Activated T-helper 1 cell treated with anti-CD3 and anti-CD28 coated beads, Interleukin-12 subunit alpha, Interleukin-12 subunit beta, Interleukin-2, Interleukin-4 antibody, amounts not matched to agents 30 ng/mL and 10 ng/mL and 1 ng/mL, durations not matched to agents 14 hours and 24 hours and 36 hours (primary cell): Measurements from ENCODE around the gene MYH9. TPM values are rescaled to one million over a fixed set of nuclear protein-coding genes. Genes with fewer than 3 reads are reported as not detected.

ENCODE experiments used
- DNase-seq: peaks from one replicate; pipeline ENCODE4 v3.0.0; 2021; ENCODE audit warnings: low spot score
- H3K27ac Mint-ChIP-seq: one replicate; pipeline ENCODE4 v1.8.0; 2021; ENCODE audit warnings: mild to moderate bottlenecking, mixed read lengths
- H3K27me3 Mint-ChIP-seq: one replicate; pipeline ENCODE4 v1.8.0; 2022; ENCODE audit warnings: mild to moderate bottlenecking, moderate library complexity, mixed read lengths; ENCODE audit not compliant: insufficient read depth
- H3K36me3 Mint-ChIP-seq: one replicate; pipeline ENCODE4 v1.8.0; 2021; ENCODE audit warnings: low read depth, mixed read lengths
- H3K4me1 Mint-ChIP-seq: one replicate; pipeline ENCODE4 v1.8.0; 2021; ENCODE audit warnings: low read depth, mixed read lengths
- H3K4me3 Mint-ChIP-seq: one replicate; pipeline ENCODE4 v1.8.0; 2021; ENCODE audit warnings: mild to moderate bottlenecking, moderate library complexity, mixed read lengths
- H3K9me3 Mint-ChIP-seq: one replicate; pipeline ENCODE4 v1.8.0; 2021; ENCODE audit warnings: mixed read lengths
- intact Hi-C: fragments of 100-400 bp; cut with micrococcal nuclease; formaldehyde crosslinking; loops from one replicate; pipeline ENCODE4 v1.15.1; 2024
- total RNA-seq: library from RNA; stranded (reverse); gene quantifications from 2 replicates; pipeline ENCODE4 v1.2.3, GENCODE V29; 2022

Gene MYH9
- total RNA-seq, 1 donor from 2014 or later, result 618 TPM

- peak overlapping the region; percentile 85 for H3K27ac Mint-ChIP-seq
- peaks cover 25% of the 10 kb centered on the region for H3K36me3 Mint-ChIP-seq
- no peak for DNase-seq
- peaks cover 91% of the 10 kb centered on the region for H3K4me1 Mint-ChIP-seq
- no peaks in the 10 kb centered on the region for H3K27me3 Mint-ChIP-seq
- H3K4me3 Mint-ChIP-seq, result peak overlapping the region; percentile 60
- intact Hi-C loops, result no loop called here
- no peaks in the 10 kb centered on the region for H3K9me3 Mint-ChIP-seq
Observed at GRCh38 chr22:36355894-36356293, 31.9 kb downstream of the MYH9 start.

DNA sequence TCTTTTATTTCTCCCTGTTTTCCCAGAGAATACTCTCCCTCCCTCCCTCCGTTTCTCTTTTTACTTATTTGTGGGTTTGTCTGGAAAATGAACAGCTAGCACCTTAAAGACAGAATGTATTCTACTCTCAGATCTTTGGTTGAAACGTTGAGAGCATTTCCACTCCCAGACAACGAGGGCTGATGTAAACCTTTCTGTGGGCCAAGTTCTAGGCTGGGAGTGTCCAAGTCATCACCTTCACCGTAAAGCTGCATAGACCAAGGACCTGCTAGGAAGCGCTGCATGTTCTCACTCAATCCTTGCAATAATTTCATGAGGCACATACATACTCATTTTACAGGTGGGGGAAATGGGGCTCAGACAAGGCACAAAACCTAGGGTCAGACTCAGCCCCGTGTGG lies 32.4 kb downstream of the MYH9 start:
- peaks cover 25% of the 10 kb centered on the region for H3K36me3 Mint-ChIP-seq
- no peaks in the 10 kb centered on the region for H3K27me3 Mint-ChIP-seq
- H3K27ac Mint-ChIP-seq, result peak overlapping the region; percentile 85
- DNase-seq, result no peak
- H3K9me3 Mint-ChIP-seq, result no peaks in the 10 kb centered on the region
- peaks cover 92% of the 10 kb centered on the region for H3K4me1 Mint-ChIP-seq
- H3K4me3 Mint-ChIP-seq, result peak overlapping the region; percentile 60
- intact Hi-C loops, result no loop called here

GRCh38 chr22:36352803-36353507 lies 34.8 kb downstream of the MYH9 start:
- intact Hi-C loops, result loop anchor here (1.0 kb wide), 1 partner anchor 9 kb away; no protein-coding TSS in a partner anchor
- Mint-ChIP-seq H3K4me1 (peaks cover 85% of the 10 kb centered on the region), H3K36me3 (peaks cover 18% of the 10 kb centered on the region), H3K27ac (peak overlapping the region; percentile 86), H3K9me3 (no peaks in the 10 kb centered on the region), H3K27me3 (no peaks in the 10 kb centered on the region), H3K4me3 (no peak overlapping the region)
- no peak for DNase-seq

- intact Hi-C loops, result no loop called here
- H3K36me3 Mint-ChIP-seq, result peaks cover 22% of the 10 kb centered on the region
- no peaks in the 10 kb centered on the region for H3K27me3 Mint-ChIP-seq
- no peak overlapping the region for H3K4me3 Mint-ChIP-seq
- no peaks in the 10 kb centered on the region for H3K9me3 Mint-ChIP-seq
- H3K27ac Mint-ChIP-seq, result peak overlapping the region; percentile 86
- peaks cover 83% of the 10 kb centered on the region for H3K4me1 Mint-ChIP-seq
- no peak for DNase-seq
Observed at GRCh38 chr22:36351921-36352802, 35.6 kb downstream of the MYH9 start.

DNA sequence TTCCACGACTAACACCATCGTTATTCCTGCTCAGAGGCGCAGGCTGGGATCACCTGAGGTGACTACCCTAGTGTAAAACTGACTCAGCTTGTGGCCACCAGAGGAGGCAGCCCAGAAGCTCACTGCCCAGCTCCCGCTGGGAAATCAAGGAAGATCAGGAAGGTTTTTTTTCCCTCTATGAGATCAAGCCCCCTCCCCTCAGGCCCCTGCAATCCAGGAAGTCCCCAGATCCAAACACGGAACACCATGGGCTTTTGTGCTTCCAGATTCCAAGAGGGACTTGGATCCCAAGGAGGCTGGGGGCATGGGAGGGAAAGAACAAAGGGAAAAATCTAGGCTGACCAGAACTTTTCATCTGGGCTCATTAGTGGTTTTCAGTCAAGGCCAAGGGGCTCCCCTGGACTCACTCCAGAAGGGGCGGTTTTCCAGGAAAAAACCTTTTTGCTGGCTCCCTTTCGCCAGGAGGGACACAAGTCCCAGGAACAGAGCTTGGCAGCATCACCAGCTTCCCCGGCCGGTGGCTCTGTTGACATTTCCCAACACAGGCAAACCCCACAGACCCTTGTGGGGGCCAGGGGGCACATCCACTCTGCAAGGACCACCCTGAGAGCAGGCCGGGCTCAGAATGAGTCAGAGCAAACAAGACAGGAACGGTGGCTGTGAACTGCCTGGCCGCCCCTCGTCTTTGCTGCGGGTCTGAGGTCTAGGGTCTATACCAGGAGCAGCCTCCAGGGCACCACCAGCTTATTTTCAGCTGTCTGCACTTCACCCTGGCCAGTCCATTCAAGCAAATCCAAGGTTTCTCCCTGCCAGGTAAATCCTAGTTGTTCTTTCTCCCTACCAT lies 36.8 kb downstream of the MYH9 start:
- Mint-ChIP-seq H3K36me3 (peaks cover 22% of the 10 kb centered on the region), H3K4me3 (peak overlapping the region; percentile 17), H3K27ac (peak overlapping the region; percentile 86)

GRCh38 chr22:36349726-36350125 lies 38.0 kb downstream of the MYH9 start:
- intact Hi-C loops, result no loop called here
- H3K27ac Mint-ChIP-seq, result peak overlapping the region; percentile 64
- H3K36me3 Mint-ChIP-seq, result peaks cover 16% of the 10 kb centered on the region
- no peak overlapping the region for H3K4me3 Mint-ChIP-seq
- H3K27me3 Mint-ChIP-seq, result no peaks in the 10 kb centered on the region
- no peak for DNase-seq
- H3K4me1 Mint-ChIP-seq, result peaks cover 69% of the 10 kb centered on the region
- H3K9me3 Mint-ChIP-seq, result no peaks in the 10 kb centered on the region

More for the DNA sequence above, 36.8 kb downstream of the MYH9 start:
- Mint-ChIP-seq H3K27me3 (no peaks in the 10 kb centered on the region), H3K4me1 (peaks cover 74% of the 10 kb centered on the region), H3K9me3 (no peaks in the 10 kb centered on the region)
- intact Hi-C loops, result no loop called here
- DNase-seq, result no peak

- DNase-seq, result no peak
- peaks cover 71% of the 10 kb centered on the region for H3K4me1 Mint-ChIP-seq
- H3K9me3 Mint-ChIP-seq, result no peaks in the 10 kb centered on the region
- intact Hi-C loops, result no loop called here
- no peak overlapping the region for H3K4me3 Mint-ChIP-seq
- H3K36me3 Mint-ChIP-seq, result peaks cover 23% of the 10 kb centered on the region
- H3K27ac Mint-ChIP-seq, result peak overlapping the region; percentile 64
- no peaks in the 10 kb centered on the region for H3K27me3 Mint-ChIP-seq
Observed at GRCh38 chr22:36348760-36349159, 39.0 kb downstream of the MYH9 start.

GRCh38 chr22:36347094-36347493 lies 40.7 kb downstream of the MYH9 start:
- H3K9me3 Mint-ChIP-seq, result no peaks in the 10 kb centered on the region
- H3K4me3 Mint-ChIP-seq, result no peak overlapping the region
- H3K27ac Mint-ChIP-seq, result peak overlapping the region; percentile 21
- intact Hi-C loops, result no loop called here
- no peaks in the 10 kb centered on the region for H3K27me3 Mint-ChIP-seq
- peaks cover 32% of the 10 kb centered on the region for H3K36me3 Mint-ChIP-seq
- DNase-seq, result no peak
- H3K4me1 Mint-ChIP-seq, result peaks cover 71% of the 10 kb centered on the region

- Mint-ChIP-seq H3K27me3 (no peaks in the 10 kb centered on the region), H3K36me3 (peaks cover 53% of the 10 kb centered on the region), H3K4me3 (peak overlapping the region; percentile 61), H3K4me1 (peaks cover 74% of the 10 kb centered on the region), H3K9me3 (no peaks in the 10 kb centered on the region), H3K27ac (peak overlapping the region; percentile 99)
- intact Hi-C loops, result loop anchor here (1.0 kb wide), 5 partner anchors 9 to 42 kb away; no protein-coding TSS in a partner anchor
- DNase-seq, result no peak
Observed at GRCh38 chr22:36344106-36344827, 43.5 kb downstream of the MYH9 start.

DNA sequence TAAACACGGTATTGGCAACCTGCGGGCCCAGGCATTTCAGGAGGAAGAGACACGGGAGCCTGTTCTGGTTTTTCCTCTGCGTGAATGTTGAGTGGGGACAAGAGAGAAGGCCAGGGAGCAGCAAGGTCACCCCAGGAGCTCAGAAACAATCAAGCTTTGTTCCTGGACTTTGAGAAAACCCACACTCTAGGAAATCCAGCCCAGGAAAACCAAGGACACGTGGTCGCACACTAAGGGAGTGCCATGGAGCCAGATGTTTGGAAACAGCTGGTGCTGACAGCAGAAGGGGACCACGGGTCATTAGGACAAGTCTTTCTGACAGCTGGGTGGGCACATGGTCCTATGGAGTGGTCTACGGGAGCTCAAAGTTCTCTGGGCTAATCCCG lies 44.1 kb downstream of the MYH9 start:
- Mint-ChIP-seq H3K27me3 (no peaks in the 10 kb centered on the region), H3K36me3 (peaks cover 54% of the 10 kb centered on the region), H3K9me3 (no peaks in the 10 kb centered on the region), H3K27ac (peak overlapping the region; percentile 99), H3K4me3 (peak overlapping the region; percentile 61), H3K4me1 (peaks cover 74% of the 10 kb centered on the region)
- intact Hi-C loops, result loop anchor here (1.0 kb wide), 5 partner anchors 10 to 43 kb away; no protein-coding TSS in a partner anchor
- no peak for DNase-seq

DNA sequence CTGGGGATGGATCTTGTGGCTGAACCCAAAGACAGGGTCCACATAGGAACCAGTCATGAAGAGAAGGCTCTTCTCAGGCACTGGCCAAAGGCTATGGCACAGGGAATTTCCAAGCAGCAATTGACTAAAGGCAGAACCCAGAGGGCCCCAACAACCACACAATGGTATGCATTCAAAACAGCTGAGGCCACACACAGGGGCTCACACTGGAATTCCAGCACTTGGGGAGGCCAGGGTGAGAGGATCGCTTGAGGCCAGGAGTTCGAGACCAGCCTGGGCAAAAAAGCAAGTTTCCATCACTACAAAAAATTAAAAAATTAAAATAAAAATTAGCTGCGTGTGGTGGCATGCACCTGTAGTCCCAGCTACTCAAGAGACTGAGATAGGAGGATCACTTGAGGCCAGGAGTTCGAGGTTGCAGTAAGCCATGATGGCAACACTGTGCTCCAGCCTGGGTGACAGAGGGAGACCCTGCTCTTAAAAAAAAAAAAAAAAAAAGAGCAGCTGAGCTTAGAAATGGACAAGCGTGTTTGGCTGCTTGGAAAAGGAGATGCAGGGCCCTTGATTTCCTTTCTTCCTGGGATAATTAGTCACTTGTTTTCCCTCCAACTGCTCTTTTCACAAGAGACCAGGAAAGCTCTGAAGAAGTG lies 44.6 kb downstream of the MYH9 start:
- H3K36me3 Mint-ChIP-seq, result peaks cover 54% of the 10 kb centered on the region
- peak overlapping the region; percentile 6 for H3K4me3 Mint-ChIP-seq
- peaks cover 75% of the 10 kb centered on the region for H3K4me1 Mint-ChIP-seq
- DNase-seq, result no peak
- H3K9me3 Mint-ChIP-seq, result no peaks in the 10 kb centered on the region
- intact Hi-C loops, result no loop called here
- H3K27me3 Mint-ChIP-seq, result no peaks in the 10 kb centered on the region
- peak overlapping the region; percentile 99 for H3K27ac Mint-ChIP-seq
